ENCODE measurements around the gene SPTSSB.

GRCh38 chr3:161401389-161401788 is 30.1 kb upstream of the SPTSSB start:
- TF ChIP-seq CTCF (conservative IDR thresholded peaks at IDR 0.05; ENCODE audit: low read length) = no peak
- TF ChIP-seq EZH2phosphoT487 (IDR thresholded peaks at IDR 0.05; ENCODE audit: borderline replicate concordance, low read depth, low read length) = no peak
